HG03135 (cell line): ENCODE results near the gene KCNJ4.
"Not testable (repeated sequence)": the region's sequence is repeated elsewhere in the genome, so short reads cannot be mapped to it uniquely, and the experiment has no call there.

Experiments
- ATAC-seq: cut with Tn5 transposase; IDR thresholded peaks from one replicate; pipeline ENCODE4 v1.9.1; 2021; ENCODE audit warnings: mild to moderate bottlenecking, moderate library complexity; ENCODE audit not compliant: unreplicated experiment

The KCNJ4 gene

DNA sequence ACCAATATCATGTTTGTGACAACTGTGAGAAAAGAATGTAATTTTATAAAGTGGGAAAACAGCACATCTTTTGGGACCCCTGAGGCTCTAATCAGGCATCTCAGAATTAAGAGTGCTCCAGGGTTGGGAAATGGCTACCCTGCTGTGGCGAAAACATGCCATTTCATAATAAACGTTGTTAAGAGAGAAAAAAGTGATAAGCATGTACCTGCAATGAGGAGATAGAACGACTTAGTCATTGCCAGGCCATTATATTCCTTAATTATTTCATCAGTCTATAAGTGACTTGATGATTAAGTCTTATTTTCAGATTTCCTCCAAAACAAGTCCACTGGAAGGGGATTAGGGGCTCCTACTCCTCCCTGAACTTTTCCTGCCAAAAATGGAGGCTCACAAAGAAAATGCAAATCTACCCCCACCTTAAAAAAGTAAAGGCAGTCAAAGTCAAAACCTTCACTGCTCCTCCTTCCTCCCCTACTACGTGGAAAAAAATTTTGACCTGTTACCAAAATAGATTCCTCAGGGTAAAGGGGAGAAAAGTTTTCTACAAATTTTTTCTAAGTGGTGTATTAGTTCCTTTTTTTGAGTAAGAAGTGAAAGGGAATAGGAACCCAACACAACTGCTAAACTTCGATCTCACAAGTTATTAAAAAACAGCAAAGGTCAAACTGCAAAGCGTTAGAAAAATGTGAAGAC, 59.9 kb downstream of the KCNJ4 start:
- not testable (repeated sequence) for ATAC-seq

- not testable (repeated sequence) for ATAC-seq
Observed at GRCh38 chr22:38389428-38389818, 65.6 kb downstream of the KCNJ4 start.

- not testable (repeated sequence) for ATAC-seq
Observed at GRCh38 chr22:38388506-38389427, 66.2 kb downstream of the KCNJ4 start.

- ATAC-seq = not testable (repeated sequence)
Observed at GRCh38 chr22:38386918-38387317, 68.1 kb downstream of the KCNJ4 start.

DNA sequence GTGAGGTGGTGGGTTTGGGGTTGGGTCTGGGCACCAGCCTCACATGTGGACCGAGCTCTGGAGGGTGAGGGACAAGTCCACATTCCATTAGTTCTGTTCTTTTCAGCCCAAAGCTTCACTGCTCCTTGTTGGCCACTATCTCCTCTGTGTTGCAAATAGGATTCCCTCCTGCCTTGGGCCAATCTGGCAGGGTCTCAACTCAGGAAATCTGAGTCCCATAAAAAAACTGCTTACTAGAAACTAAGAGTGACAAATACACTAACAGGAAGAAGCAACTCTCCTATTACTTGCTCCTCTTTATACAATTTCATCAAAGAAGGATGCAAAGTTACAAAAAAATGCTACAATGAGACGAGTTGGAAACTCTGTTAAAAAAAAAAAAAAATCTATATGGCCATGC, 71.6 kb downstream of the KCNJ4 start:
- no peak for ATAC-seq

- ATAC-seq = not testable (repeated sequence)
Observed at GRCh38 chr22:38381371-38381770, 73.6 kb downstream of the KCNJ4 start.
